Keratinocyte (primary cell): Measurements from ENCODE around the gene PIGC.

Source experiments
- CTCF ChIP-seq, 3 experiments: IDR thresholded peaks in 1 of 3; conservative IDR thresholded peaks in 1 of 3; optimal IDR thresholded peaks in 1 of 3; 2 replicates in 2 of 3; 3 replicates in 1 of 3; pipeline versions ENCODE3 to v1.5.1; 2011; ENCODE audit warnings: low read length in 3 of 3, mild to moderate bottlenecking in 3 of 3, moderate library complexity in 2 of 3, control low read depth in 1 of 3, inconsistent platforms in 1 of 3; ENCODE audit not compliant: insufficient read depth in 2 of 3; ENCODE audit errors: extremely low read depth in 1 of 3
- EZH2 ChIP-seq: IDR thresholded peaks from one replicate; pipeline ENCODE4 v1.6.1; 2012; ENCODE audit warnings: inconsistent platforms, mild to moderate bottlenecking, low read length, moderate library complexity

DNA sequence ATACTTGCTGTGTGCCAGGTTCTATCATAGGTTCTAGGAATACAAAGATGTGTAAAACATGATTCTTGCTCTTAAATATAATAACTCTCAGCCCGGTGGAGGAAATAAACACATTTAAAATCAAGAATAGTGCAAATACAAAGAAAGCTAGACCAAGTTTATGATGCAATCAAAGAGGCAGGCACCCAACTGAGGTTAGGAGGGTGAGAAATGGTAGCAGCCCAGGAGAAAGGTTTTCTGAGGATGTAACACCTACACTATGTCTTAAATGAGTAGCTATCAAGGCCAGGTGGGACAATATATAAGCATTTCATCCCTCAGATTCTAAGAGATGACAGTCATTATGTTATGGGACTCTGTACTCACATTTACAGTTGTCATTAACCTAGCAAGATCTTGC, 9.7 kb upstream of the PIGC start:
- TF ChIP-seq CTCF (optimal IDR thresholded peaks at IDR 0.05 in 1 of 3, IDR thresholded peaks at IDR 0.05 in 1 of 3, conservative IDR thresholded peaks at IDR 0.05 in 1 of 3; ENCODE audit: extremely low read depth in 1 of 3, insufficient read depth in 2 of 3, low read length in 3 of 3) (no peak), EZH2 (no peak)
